Lower leg skin (tissue), 4 donors: ENCODE measurements around the gene CXCR2. TPM values are rescaled to one million over a fixed set of nuclear protein-coding genes. Genes with fewer than 3 reads are reported as not detected.
A peak's percentile ranks its signal among the peaks of the same experiment; 100 is the strongest.

Experiments
- DNase-seq, 2 donors: peaks; one replicate each; pipeline ENCODE4 v3.0.0-alpha.2; 2019; ENCODE audit warnings: low spot score in 2 of 2
- H3K4me3 ChIP-seq: fragments of 200-600 bp; sonication (generic); 2 replicates; pipeline ENCODE4 v1.5.1; 2017; ENCODE audit warnings: mild to moderate bottlenecking, low read depth; ENCODE audit not compliant: poor library complexity, severe bottlenecking
- CTCF ChIP-seq, 3 donors: fragments of 450-650 bp; IDR thresholded peaks; one replicate each; pipeline ENCODE4 v1.5.1; 2016; ENCODE audit warnings: antibody characterized with exemption in 3 of 3, mild to moderate bottlenecking in 3 of 3, moderate library complexity in 2 of 3
- POLR2A ChIP-seq, 2 donors: fragments of 450-650 bp; IDR thresholded peaks; one replicate each; pipeline ENCODE4 v1.6.1; 2016 to 2017; ENCODE audit warnings: antibody characterized with exemption in 2 of 2, mild to moderate bottlenecking in 1 of 2, moderate library complexity in 1 of 2
- WGBS, 2 donors: methylation state at CpG; one replicate each; pipeline ENCODE4 v1.1.5; 2018; 5-methylcytosine and 5-hydroxymethylcytosine counted together
- intact Hi-C: fragments of 100-400 bp; cut with DNase I; formaldehyde crosslinking; loops from one replicate; pipeline ENCODE4 v1.15.0; 2023; ENCODE audit warnings: low total_unique reads
- total RNA-seq, 4 donors: library from RNA; depleted of rRNA; stranded (reverse); fragments of >200 nt; gene quantifications; one replicate each; pipeline ENCODE4 v1.1.0, GENCODE V29; 2016

The CXCR2 gene
- total RNA-seq, 4 donors from 2014 or later, result 1.7 to 2.8 (median 1.8) TPM

DNA sequence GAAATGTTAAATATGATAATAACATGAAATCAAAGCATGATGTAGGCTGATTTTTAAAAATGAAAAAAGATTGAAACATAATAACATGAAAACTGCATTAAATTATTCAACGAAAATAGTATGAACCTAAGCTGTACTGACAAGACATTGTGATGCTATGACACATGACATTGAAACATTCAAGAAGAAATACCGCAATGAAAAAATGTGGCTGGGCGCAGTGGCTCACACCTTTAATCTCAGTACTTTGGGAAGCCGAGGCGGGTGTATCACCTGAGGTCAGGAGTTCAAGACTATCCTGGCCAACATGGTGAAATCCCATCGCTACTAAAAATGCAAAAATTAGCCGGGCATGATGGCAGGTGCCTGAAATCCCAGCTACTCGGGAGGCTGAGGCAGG, 26.3 kb downstream of the CXCR2 start:
- no peak overlapping the region for H3K4me3 ChIP-seq
- 60 to 61% methylated on average over 8 of the region's 8 CpGs for WGBS, 2 donors
- intact Hi-C loops, result no loop called here

DNA sequence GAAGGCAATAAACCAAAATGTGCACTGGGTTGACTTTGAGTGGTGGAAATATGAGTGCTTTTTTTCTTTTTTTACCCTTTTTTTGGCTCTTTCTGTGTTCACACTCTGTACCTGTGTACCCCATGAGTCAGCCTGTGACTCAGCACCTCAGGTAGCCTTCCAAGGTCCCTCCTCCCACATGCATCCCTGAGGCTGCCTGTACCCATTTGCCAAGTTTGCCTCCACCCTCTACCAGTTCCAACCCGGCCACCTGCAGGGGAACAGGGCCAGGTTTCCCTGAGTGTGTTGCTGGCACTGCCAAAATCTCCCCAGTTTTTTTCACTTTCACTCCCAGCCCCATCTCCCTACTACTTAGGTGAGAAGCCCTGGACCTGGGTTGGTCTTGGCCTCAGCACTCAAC, 26.9 kb downstream of the CXCR2 start:
- intact Hi-C loops, result no loop called here
- WGBS, 2 donors, result 38 to 42% methylated on average over 1 of the region's 1 CpG
- peak in 1 of 2 donors; percentile 66 for DNase-seq
- H3K4me3 ChIP-seq, result no peak overlapping the region
- TF ChIP-seq CTCF (IDR thresholded peaks at IDR 0.05) (no peak), POLR2A (IDR thresholded peaks at IDR 0.05) (no peak)

More for the DNA sequence above, 26.3 kb downstream of the CXCR2 start:
- TF ChIP-seq POLR2A (IDR thresholded peaks at IDR 0.05), result no peak
- TF ChIP-seq CTCF (IDR thresholded peaks at IDR 0.05), result no peak
- DNase-seq, result no peak

DNA sequence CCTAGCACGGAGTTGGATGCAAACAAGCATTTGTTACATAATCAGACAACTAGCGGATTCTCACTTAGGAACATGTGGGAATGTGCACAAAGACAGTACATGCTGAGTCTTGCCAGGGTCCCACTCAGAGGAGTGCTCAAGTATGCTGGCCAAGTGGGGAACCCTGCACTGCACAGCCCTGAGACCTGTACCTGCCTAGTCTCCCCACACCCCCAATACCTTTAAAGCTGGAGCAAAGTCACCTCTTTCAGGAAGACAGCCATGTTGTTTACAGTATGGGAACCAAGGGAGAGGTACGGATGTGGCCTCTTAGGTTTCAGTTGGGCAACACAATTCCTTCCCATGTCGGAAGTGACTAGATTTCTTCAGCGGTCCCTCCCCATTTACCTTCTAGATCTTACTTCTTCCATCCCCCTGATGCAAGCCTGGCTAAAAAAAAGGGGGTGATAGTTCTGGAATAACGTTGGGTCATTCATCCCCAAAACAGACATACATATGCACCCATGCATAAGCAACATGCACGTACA, 30.2 kb downstream of the CXCR2 start:
- WGBS, 2 donors, result 79% methylated on average over 7 of the region's 7 CpGs
- TF ChIP-seq CTCF (IDR thresholded peaks at IDR 0.05) (no peak), POLR2A (IDR thresholded peaks at IDR 0.05) (no peak)
- DNase-seq, result no peak
- intact Hi-C loops, result no loop called here
- H3K4me3 ChIP-seq, result no peak overlapping the region

DNA sequence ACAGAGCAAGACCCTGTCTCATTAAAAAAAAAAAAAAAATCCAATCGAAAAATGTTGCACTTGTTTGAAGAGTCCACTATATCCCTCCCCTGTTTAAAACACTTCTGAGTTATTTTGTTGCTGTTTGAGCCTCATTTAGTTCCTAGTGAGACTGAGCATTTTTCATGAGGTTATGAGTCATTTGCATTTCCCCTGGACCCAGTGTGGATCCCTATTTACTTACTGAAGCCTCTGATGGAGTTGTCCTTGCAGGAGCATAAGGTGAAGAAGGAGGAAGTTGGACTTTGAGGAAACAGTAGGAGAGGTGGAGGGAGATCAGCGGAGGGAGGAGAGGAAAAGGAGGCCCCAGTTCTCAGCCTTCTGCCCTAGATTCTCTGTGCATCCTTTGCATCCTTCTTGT, 35.8 kb downstream of the CXCR2 start:
- H3K4me3 ChIP-seq, result no peak overlapping the region
- intact Hi-C loops, result no loop called here
- TF ChIP-seq CTCF (IDR thresholded peaks at IDR 0.05), result no peak
- no peak for TF ChIP-seq POLR2A (IDR thresholded peaks at IDR 0.05)
- 76 to 88% methylated on average over 2 of the region's 2 CpGs for WGBS, 2 donors
- DNase-seq, result no peak

GRCh38 chr2:218162814-218163213, 37.0 kb downstream of the CXCR2 start:
- TF ChIP-seq CTCF (IDR thresholded peaks at IDR 0.05), result no peak
- no peak for TF ChIP-seq POLR2A (IDR thresholded peaks at IDR 0.05)
- no peak overlapping the region for H3K4me3 ChIP-seq
- WGBS, 2 donors, result 56 to 67% methylated on average over 1 of the region's 1 CpG
- intact Hi-C loops, result no loop called here
- DNase-seq, result no peak

GRCh38 chr2:218166791-218167190, 41.0 kb downstream of the CXCR2 start, which contains the start of gene CXCR1:
CXCR1 (minus strand) TSS chr2:218166962; CDS start chr2:218165211, 1,751 bp downstream.
- intact Hi-C loops, result no loop called here
- WGBS, 2 donors, result 51 to 63% methylated on average over 3 of the region's 3 CpGs
- DNase-seq, result no peak
- TF ChIP-seq POLR2A (IDR thresholded peaks at IDR 0.05) (no peak), CTCF (IDR thresholded peaks at IDR 0.05) (no peak)
- H3K4me3 ChIP-seq, result no peak within 1 kb of the TSS
